Upper lobe of left lung (tissue), 6 donors: ENCODE measurements around the gene DCDC2C. TPM values are rescaled to one million over a fixed set of nuclear protein-coding genes. Genes with fewer than 3 reads are reported as not detected.

ENCODE experiments used
- ATAC-seq, 2 donors: fragments of 200-7000 bp; cut with Tn5 transposase; one replicate each; pipeline ENCODE4 v1.9.1; 2022; ENCODE audit warnings: mild to moderate bottlenecking in 2 of 2, moderate library complexity in 2 of 2; ENCODE audit not compliant: low FRiP score in 2 of 2
- DNase-seq, 2 donors: peaks; one replicate each; pipeline ENCODE4 v3.0.0-alpha.2; 2019 to 2020
- H3K27ac ChIP-seq, 4 donors: fragments of 200-600 bp; sonication (generic); one replicate each; pipeline ENCODE4 v1.5.1; 2016 to 2019
- H3K27me3 ChIP-seq, 4 donors: fragments of 200-600 bp; sonication (generic); one replicate each; pipeline ENCODE4 v1.5.1; 2017 to 2019
- H3K36me3 ChIP-seq, 4 donors: fragments of 200-600 bp; sonication (generic); one replicate each; pipeline ENCODE4 v1.5.1; 2016 to 2019
- H3K4me1 ChIP-seq, 4 donors: fragments of 200-600 bp; sonication (generic); one replicate each; pipeline ENCODE4 v1.5.1; 2018 to 2019
- H3K4me3 ChIP-seq, 4 donors: fragments of 200-600 bp; sonication (generic); one replicate each; pipeline ENCODE4 v1.5.1; 2017 to 2019; ENCODE audit warnings: mild to moderate bottlenecking in 2 of 4, moderate library complexity in 1 of 4
- H3K9me3 ChIP-seq, 4 donors: fragments of 200-600 bp; sonication (generic); one replicate each; pipeline ENCODE4 v1.5.1; 2018 to 2019
- EP300 ChIP-seq, 4 donors: sonication (generic); formaldehyde crosslinking; IDR thresholded peaks; one replicate each; pipeline ENCODE4 v1.5.1; 2017; ENCODE audit warnings: antibody characterized with exemption in 4 of 4, control low read depth in 2 of 4
- POLR2A ChIP-seq, 4 donors: fragments of 450-650 bp; IDR thresholded peaks; one replicate each; pipeline ENCODE4 v1.5.1; 2016 to 2017; ENCODE audit warnings: antibody characterized with exemption in 4 of 4, mild to moderate bottlenecking in 2 of 4
- POLR2AphosphoS5 ChIP-seq, 2 donors: sonication (generic); formaldehyde crosslinking; IDR thresholded peaks; one replicate each; pipeline ENCODE4 v1.5.1; 2017; ENCODE audit warnings: antibody characterized with exemption in 2 of 2
- WGBS, 2 donors: methylation state at CpG; one replicate each; pipeline ENCODE4 v1.1.5; 2017 to 2018; 5-methylcytosine and 5-hydroxymethylcytosine counted together
- total RNA-seq, 6 donors: library from RNA; depleted of rRNA in 4 of 6; stranded (reverse); fragments of >200 nt in 4 of 6; gene quantifications; one replicate each; pipeline versions ENCODE4 v1.1.0 to v1.2.1, GENCODE V29; 2016 to 2021
- TF ChIP-seq, protein P1 (sequence below), 6 experiments: fragments of 450-650 bp in 4 of 6; fragments of 200-600 bp in 2 of 6; sonication (generic) in 2 of 6; IDR thresholded peaks; one replicate each; pipeline ENCODE4 v1.5.1; 2016 to 2019; ENCODE audit warnings: antibody characterized with exemption in 6 of 6
- donor health status: DM: no; HTN: no; CAD: no; lungs with moderate emphysema.
- donor health status: DM: no; HTN: yes; CAD: no; lungs with severe emphysema.

DCDC2C gene
- total RNA-seq, 6 donors from 2014 or later: not detected

GRCh38 chr2:3753561-3753960 is 50.2 kb downstream of the DCDC2C start:
- DNase-seq (no peak), ATAC-seq (no peak)
- WGBS, 2 donors: 77 to 85% methylated on average over 3 to 8 of the region's 8 CpGs
- no peak for TF ChIP-seq POLR2AphosphoS5 (IDR thresholded peaks at IDR 0.05)
- no peaks in the 10 kb centered on the region for H3K27me3 ChIP-seq
- H3K36me3 ChIP-seq: no peaks in the 10 kb centered on the region
- no peaks in the 10 kb centered on the region for H3K4me1 ChIP-seq
- H3K9me3 ChIP-seq: no peaks in the 10 kb centered on the region
- H3K4me3 ChIP-seq: no peak overlapping the region
- no peak overlapping the region for H3K27ac ChIP-seq

GRCh38 chr2:3754280-3754679 is 50.9 kb downstream of the DCDC2C start:
- WGBS, 2 donors: 42 to 52% methylated on average over 5 of the region's 5 CpGs
- Histone ChIP-seq H3K27ac (no peak overlapping the region), H3K4me1 (no peaks in the 10 kb centered on the region), H3K27me3 (no peaks in the 10 kb centered on the region), H3K9me3 (no peaks in the 10 kb centered on the region), H3K36me3 (no peaks in the 10 kb centered on the region), H3K4me3 (no peak overlapping the region)
- DNase-seq (no peak), ATAC-seq (no peak)
- TF ChIP-seq, protein P1, sequence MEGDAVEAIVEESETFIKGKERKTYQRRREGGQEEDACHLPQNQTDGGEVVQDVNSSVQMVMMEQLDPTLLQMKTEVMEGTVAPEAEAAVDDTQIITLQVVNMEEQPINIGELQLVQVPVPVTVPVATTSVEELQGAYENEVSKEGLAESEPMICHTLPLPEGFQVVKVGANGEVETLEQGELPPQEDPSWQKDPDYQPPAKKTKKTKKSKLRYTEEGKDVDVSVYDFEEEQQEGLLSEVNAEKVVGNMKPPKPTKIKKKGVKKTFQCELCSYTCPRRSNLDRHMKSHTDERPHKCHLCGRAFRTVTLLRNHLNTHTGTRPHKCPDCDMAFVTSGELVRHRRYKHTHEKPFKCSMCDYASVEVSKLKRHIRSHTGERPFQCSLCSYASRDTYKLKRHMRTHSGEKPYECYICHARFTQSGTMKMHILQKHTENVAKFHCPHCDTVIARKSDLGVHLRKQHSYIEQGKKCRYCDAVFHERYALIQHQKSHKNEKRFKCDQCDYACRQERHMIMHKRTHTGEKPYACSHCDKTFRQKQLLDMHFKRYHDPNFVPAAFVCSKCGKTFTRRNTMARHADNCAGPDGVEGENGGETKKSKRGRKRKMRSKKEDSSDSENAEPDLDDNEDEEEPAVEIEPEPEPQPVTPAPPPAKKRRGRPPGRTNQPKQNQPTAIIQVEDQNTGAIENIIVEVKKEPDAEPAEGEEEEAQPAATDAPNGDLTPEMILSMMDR (IDR thresholded peaks at IDR 0.05): no peak
- no peak for TF ChIP-seq POLR2AphosphoS5 (IDR thresholded peaks at IDR 0.05)
- no peak for TF ChIP-seq POLR2A (IDR thresholded peaks at IDR 0.05)
- TF ChIP-seq EP300 (IDR thresholded peaks at IDR 0.05): no peak

- WGBS, 2 donors: 73 to 75% methylated on average over 3 of the region's 3 CpGs
- no peak for ATAC-seq
- no peak for DNase-seq
Measured at GRCh38 chr2:3754795-3755194, 51.4 kb downstream of the DCDC2C start.

GRCh38 chr2:3755277-3755676 is 51.9 kb downstream of the DCDC2C start:
- Histone ChIP-seq H3K4me3 (no peak overlapping the region), H3K4me1 (no peaks in the 10 kb centered on the region), H3K27me3 (no peaks in the 10 kb centered on the region), H3K36me3 (no peaks in the 10 kb centered on the region), H3K9me3 (no peaks in the 10 kb centered on the region), H3K27ac (no peak overlapping the region)
- 84 to 95% methylated on average over 3 of the region's 3 CpGs for WGBS, 2 donors
- DNase-seq (no peak), ATAC-seq (no peak)
- TF ChIP-seq POLR2AphosphoS5 (IDR thresholded peaks at IDR 0.05) (no peak), POLR2A (IDR thresholded peaks at IDR 0.05) (no peak), EP300 (IDR thresholded peaks at IDR 0.05) (no peak)
- TF ChIP-seq, protein P1 (IDR thresholded peaks at IDR 0.05): no peak

More at GRCh38 chr2:3754795-3755194, 51.4 kb downstream of the DCDC2C start:
- no peaks in the 10 kb centered on the region for H3K36me3 ChIP-seq
- no peaks in the 10 kb centered on the region for H3K9me3 ChIP-seq
- H3K4me3 ChIP-seq: no peak overlapping the region
- no peak overlapping the region for H3K27ac ChIP-seq
- no peaks in the 10 kb centered on the region for H3K4me1 ChIP-seq
- TF ChIP-seq, protein P1 (IDR thresholded peaks at IDR 0.05): no peak
- no peaks in the 10 kb centered on the region for H3K27me3 ChIP-seq

- no peaks in the 10 kb centered on the region for H3K36me3 ChIP-seq
- H3K9me3 ChIP-seq: no peaks in the 10 kb centered on the region
- H3K4me1 ChIP-seq: no peaks in the 10 kb centered on the region
- no peaks in the 10 kb centered on the region for H3K27me3 ChIP-seq
- H3K27ac ChIP-seq: no peak overlapping the region
- TF ChIP-seq, protein P1 (IDR thresholded peaks at IDR 0.05): no peak
- TF ChIP-seq POLR2A (IDR thresholded peaks at IDR 0.05) (no peak), POLR2AphosphoS5 (IDR thresholded peaks at IDR 0.05) (no peak), EP300 (IDR thresholded peaks at IDR 0.05) (no peak)
- 53 to 54% methylated on average over 8 of the region's 8 CpGs for WGBS, 2 donors
- DNase-seq (no peak), ATAC-seq (no peak)
- no peak overlapping the region for H3K4me3 ChIP-seq
Measured at GRCh38 chr2:3756306-3756705, 52.9 kb downstream of the DCDC2C start.
